Measurements from ENCODE around the gene MAP2K7.
"Not testable (repeated sequence)": the region's sequence is repeated elsewhere in the genome, so short reads cannot be mapped to it uniquely, and the experiment has no call there.

MAP2K7 gene

DNA sequence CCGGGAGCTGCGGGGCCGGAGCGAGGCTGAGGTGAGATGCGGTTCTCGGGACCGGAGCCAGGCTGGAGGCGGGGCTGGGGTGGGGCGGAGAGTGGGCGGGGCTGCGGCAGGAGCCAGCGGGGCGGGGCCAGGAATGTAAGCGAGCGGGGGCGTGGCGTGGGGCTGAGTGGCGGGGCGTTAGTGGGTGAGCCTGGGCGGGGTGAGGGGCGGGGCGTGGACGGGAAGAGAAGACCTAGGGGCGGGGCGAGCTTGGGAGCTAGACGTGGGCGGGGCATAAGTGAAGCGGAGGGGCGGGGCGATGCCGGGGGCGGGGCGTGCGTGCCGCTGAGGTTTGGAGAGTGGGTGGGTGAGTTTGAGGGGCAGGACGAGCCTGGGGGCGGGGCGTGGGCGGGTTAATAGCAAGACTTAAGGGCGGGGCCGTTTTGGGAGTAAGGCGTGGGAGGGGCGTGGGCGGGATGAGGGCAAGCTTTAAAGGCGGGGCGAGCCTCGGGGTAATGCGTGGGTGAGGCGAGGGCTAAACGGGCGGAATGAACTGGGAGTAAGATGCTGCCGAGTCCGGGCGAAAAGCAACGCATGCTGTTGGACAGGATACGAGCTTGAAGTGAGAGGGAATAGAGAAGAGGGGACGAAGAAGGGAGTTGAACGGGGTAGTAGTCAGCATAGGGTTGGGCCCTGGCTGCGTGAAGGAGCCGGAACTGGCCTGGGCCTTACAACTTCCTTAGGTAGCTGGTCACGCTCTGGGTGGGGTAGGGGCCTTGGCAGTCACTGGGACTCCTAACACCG, 17.0 kb downstream of the MAP2K7 start:
- peak; percentile 99 for DNase-seq (ENCODE audit: low read depth)

DNA sequence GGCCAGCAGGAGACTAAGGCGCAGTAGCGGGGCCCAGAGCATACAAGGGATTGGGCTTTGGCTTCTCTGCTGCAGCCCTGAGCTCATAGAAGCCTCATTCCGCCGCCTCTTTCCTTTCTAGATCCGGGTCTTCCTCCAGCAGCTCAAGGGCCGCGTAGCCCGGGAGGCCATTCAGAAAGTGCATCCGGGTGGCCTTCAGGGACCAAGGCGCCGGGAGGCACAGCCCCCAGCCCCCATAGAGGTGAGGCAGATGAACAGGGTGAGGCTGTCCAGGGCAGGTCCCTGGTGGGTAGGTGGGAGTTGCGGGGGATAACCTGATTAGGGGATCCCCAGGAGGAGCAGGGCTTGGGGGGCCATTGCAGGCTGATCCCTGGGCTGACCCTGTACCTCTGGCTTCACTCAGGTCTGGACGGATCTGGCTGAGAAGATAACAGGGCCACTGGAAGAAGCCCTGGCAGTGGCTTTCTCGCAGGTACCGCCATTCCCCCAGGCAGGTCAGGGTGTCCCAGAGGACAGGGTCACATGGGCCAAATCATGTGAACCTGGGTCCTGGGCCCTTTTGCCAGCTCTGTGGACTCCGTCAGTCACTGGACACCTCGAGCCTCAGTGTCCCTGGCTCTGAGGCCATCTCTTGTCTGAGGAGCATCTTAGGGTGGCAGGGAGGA, 17.8 kb downstream of the MAP2K7 start:
- no peak for DNase-seq (ENCODE audit: low read depth)

DNA sequence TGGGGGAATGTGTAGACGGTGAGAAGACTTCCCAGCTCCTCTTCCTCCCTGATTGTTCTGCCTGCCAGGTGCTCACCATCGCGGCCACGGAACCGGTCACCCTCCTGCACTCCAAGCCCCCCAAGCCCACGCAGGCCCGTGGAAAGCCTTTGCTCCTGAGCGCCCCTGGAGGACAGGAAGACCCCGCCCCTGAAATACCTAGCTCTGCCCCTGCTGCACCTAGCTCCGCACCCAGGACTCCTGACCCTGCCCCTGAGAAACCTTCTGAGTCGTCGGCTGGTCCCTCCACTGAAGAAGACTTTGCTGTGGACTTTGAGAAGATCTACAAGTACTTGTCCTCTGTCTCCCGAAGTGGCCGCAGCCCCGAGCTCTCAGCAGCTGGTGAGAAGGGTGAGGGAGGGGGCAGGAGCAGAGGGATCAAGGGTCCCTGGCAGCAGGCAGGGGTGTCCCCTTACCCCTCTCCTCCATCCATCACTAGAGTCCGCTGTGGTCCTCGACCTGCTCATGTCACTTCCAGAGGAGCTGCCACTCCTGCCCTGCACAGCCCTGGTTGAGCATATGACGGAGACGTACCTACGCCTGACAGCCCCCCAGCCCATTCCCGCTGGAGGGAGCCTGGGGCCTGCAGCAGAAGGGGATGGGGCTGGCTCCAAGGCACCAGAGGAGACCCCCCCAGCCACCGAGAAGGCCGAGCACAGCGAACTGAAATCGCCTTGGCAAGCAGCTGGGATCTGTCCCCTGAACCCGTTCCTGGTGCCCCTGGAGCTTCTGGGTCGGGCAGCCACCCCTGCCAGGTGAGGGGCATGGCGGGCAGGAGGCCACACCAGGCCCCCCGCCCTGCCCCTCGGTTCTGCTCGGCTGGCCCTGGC, 18.5 kb downstream of the MAP2K7 start:
- no peak for DNase-seq (ENCODE audit: low read depth)

DNA sequence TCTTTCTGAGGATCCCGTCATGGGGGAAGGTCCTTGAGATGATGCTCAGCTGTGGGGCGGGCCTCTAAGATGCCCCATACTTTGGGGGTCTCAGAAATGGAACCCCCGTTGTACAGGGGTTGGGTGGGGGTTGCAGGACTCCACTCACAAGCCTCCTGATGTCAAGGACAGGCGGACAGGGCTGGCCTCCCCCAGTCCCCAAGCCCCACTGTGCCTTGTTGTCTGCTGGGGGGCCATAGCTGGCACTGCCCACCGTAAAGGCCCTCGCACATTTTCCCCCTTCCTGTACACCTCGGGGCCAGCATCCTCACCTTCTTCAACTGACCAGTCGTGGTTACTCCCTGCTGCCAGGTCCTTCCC, 19.1 kb downstream of the MAP2K7 start:
- DNase-seq (ENCODE audit: low read depth), result no peak

DNA sequence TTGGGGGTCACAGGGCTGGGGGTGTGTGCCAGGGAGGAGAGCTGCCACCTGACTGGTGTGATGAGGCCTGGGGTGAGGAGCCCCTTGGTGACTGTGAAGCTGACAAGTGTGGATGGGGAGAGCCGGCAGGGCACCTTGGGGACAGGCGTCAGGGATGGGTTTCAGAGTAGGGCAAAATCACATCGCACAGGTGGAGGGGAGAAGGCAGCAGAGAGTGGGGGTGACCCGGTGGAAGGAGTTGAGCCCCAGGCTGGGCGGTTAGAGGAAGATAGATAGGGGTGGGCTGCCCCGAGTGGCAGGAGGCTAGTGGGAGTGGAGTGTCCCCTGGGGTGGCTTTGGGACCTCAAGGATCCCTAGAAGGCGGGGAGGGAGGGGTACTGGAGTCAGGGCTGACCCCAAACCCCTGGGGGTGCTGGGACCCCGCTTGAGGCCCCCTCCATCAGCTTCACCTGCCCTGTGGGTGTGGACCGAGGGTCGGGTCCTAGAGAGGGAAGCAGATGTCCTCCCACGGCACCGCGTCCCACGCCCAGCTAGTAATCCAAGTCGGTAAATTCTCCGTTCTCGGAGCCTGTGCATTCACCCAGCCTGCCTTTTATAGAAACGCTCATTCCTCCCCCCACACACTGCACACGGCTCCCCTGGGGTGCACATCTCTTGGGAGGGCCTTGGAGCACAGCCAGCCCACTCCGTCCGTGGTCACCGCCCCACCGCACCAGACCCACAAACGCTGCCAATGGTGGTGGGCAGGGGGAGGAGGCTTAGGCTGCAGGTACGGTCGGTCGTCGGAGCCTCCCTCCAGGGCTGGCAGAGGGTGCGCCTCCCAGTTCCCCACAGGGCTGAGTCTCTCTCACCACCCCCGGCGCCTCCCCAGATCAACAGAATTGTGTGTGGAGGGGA, 19.9 kb downstream of the MAP2K7 start:
- no peak for DNase-seq (ENCODE audit: low read depth)

DNA sequence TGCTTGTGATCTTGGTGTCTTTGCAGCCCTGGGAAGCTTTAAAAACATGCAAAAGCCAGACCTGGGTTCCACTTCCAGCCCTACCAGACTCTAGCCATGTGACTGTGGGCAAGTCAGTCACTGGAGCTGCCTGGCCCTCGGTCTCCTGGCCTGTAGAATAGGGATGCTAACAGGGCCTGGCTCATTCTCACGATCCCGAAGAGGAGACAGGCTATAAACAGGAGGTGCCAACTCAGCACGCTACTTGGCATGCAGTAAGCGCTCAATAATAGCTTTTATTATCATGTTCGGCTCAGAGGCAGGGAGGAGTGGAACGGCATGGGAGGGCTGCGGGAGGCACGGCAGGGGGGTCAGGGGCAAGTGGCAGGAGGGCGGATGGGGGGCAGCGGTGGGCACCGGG, 20.6 kb downstream of the MAP2K7 start:
- no peak for DNase-seq (ENCODE audit: low read depth)

DNA sequence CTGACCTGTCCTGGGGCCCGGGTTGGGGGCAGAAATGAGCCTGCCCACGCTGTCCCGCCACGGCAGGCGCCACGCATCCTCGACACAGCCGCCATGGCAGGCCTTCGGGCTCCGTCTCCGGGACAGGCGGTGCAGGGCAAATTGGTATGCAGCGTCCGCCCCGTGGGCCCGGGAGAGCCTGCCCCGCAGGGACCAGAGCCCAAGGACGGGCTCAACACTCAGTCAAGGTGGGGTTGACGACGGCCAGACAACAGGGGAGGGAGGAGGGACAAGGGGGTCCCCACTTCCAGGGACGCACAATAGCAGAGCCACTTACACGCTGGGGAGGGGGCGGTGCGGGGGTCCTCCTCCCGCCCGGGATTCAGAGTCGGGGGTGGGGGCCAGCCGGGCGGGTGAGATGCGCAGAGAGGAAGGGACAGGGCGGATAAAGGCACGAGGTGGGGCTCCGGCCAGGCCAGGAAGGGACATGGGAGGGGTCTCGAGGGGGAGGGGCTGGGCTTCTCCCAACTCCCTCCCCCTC, 21.0 kb downstream of the MAP2K7 start:
- no peak for DNase-seq (ENCODE audit: low read depth)

DNA sequence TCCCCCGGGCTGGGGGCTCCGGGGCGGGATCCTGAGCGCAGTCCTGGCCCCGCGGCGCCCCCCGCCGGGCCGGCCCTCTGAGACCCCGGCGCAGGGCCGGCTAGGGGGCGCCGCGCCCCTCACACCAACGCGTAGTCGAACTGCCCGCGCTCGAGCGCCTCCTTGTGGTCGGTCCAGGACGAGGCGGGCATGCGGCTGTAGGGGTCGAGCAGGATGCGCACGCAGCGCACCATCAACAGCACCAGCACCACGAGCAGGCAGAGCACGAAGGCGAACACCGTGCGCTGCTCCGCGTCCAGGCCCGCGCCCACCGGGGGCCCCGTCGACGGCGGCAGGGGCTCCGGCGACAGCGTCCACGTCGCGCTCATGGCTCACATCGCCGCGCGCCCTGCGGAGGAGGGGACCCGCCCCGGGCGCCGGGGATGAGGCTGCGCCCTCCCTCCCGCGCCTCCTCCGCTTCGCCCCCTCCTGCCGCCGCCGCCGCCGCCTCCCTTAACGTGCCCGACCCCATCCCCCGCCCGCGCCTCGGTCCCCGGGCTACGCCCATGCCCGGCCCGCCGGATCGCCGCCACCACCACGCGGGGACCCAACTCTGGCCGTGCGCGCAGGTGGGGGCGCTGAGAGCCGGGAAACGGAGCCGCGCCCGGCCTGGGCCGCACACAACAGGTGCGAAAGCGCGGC, 21.6 kb downstream of the MAP2K7 start:
- DNase-seq (ENCODE audit: low read depth), result peak; percentile 68

DNA sequence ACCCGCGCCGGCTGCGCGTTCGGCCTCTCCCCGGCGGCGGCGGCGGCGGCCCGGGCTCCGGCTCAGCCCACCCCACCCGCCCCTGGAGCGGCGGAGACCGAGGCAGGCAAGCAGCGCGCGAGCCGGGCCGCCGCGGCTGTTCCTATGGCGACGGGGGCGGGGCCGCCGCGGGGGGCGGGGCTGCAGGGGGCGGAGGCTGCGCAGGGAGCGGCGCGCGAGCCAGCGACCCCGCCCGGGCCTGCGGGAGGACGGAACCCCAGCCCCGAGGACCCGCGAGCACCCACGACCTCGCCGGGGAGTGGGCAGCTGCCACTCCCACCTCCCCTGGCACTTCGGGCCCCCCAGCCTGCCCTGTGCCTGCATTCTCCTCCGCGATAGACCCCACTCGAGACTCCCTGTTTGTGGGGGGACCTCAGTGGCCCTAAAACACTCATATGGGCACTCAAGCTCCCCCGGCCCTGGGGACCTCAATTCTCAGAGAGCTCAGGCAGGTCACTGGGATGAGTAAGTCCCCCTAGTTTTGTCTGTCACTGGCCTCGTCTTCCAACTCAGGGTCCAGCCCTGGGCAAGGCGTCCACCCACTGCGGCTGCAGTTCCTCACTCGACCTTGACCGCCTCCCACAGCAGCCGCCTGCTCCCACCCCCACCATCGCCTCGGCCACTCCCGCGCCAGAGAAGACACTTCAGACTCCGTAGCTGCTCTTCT, 22.5 kb downstream of the MAP2K7 start, which contains the start of gene CTXN1:
TSS of gene CTXN1 (minus strand) at position 115 of the 706 bp plus-strand sequence. CDS start 597 bp downstream, outside the sequence.
- DNase-seq (ENCODE audit: low read depth), result peak; percentile 58

DNA sequence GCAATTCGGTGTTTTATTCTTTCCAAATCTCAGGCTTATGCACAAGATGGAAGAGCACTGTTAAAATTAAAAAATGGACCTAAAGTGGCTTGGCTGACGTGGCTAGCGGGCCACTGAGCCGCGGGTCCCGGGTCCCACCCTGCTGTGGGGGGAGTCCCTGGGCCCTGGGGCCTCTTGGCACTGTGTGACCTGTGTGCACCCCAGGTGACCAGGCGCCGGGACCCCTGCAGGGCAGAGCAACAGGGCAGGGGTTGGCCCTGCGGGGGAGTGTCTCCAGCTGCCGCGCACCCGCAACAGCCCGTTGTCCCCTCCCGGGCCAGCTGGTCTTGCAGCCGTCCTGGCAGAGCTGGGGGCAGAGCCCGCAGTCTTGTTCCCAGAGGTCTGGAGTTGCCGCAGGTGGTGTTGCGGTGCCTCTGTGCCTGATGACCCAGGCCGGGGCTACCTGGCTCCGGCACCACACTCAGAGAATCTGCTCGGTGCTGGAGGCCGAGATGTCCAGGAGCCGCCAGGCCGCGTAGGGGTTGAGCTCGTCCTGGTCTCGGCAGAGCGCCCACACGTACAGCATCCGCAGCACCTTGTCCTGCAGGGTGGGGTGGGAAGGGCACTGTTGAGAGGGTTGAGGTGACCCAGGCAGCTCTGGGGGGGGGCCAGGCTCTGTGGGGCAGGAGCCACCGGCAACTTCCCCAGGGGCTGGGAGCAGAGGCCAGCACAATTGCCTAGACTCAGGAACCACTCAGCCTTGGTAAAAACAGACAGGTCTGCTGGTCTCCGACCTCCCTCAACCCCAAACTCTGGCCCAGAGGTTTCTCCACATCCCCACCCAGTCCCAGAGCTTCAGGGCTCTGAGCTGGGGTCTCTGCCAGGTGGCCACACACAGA, 23.3 kb downstream of the MAP2K7 start:
- no peak for DNase-seq (ENCODE audit: low read depth)

DNA sequence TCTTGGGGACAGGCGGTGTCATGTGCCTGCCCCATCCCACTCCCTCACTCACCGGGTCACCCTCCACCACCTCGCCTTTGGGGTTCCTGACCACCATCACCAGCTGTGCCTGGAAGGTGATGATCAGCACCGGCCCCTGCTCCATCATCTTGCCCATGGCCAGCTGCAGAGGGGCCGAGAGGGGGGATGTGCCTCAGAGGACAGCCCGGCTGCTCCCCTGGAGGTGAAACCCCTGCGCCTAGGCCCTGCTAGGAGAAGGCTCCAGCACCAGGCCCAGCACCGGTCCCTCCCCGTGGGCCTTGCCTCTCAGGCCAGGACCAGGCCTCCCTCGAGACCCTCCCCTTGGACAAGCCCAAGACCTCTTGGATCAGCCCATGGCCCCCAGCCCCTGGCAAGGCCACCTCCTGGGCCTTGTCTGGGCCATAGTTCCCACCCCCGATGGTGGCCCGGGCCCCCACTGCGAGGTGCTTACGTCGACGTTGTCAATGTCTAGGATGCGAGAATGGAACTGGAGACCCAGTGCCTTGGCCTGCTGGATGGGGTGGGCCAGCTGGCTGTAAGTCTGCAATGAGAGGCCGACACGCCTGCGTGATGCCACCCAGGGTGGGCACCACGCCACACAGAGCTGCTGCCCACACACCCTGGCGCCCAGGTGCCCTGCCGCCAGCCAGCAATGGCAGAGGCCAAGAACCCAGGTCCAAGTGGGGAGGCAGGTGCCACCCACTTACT, 24.1 kb downstream of the MAP2K7 start:
- no peak for DNase-seq (ENCODE audit: low read depth)

DNA sequence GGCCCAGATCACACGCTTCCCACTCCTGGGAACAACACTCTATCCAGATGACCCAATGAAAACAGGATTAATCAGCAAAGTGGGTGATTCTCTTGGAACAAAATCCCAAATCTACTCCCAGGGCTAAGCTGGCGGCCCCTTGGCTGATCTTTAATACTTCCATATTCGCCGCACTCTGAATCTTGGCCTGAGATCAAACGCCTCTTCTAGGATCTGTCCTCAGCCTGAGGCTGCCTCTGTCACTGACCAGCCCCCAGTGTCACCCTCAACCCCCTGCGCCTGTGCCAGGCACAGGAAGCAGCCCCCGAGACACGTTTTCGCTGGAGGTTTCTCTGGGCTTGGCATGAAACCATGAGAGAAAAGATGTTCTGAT, 24.6 kb downstream of the MAP2K7 start:
- no peak for DNase-seq (ENCODE audit: low read depth)

DNA sequence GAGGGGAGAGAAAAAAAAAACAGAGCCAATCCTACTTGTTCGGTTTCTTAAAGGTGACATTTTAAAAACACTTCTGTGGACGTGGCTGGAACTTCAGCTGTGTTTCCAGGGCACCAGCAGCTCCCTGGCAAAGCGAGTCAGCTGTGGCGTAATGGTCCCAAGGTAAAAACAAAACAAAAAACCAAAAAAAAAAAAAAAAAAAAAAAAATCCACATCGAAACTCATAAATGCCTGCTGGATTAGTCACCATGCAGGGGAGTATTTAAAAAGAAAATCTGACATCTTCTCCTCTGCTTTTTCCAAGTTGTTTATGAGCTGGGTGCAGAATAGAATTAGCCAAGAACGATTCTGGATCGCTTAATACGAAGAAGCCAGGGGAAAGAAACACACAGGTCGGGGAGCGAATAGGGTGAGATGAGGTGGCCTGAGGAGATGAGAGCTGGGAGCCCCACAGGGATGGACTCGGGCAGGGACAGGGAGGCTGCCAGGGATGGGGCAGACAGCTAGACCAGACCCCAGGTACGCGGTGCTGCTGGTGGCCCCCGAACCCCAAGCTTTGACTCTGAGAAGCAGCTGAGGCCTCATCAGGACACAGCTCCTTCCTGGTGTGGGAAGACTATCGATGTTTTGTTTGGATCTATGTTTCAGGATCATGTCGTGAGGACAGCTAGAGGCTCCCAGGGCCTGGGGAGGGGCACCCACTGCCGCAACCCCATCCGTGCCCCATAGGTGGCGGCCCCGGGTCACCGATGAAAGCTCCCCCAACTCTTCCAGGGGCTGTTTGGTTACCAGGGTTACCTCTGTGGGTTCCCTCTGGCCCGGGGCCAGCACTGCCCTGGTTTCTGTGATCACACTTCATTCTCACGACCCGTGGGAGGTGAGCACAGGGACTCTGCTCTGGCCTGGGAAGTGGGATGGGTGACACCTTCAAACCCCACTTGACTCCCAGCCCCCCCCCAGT, 25.3 kb downstream of the MAP2K7 start:
- peak; percentile 67 for DNase-seq (ENCODE audit: low read depth)

DNA sequence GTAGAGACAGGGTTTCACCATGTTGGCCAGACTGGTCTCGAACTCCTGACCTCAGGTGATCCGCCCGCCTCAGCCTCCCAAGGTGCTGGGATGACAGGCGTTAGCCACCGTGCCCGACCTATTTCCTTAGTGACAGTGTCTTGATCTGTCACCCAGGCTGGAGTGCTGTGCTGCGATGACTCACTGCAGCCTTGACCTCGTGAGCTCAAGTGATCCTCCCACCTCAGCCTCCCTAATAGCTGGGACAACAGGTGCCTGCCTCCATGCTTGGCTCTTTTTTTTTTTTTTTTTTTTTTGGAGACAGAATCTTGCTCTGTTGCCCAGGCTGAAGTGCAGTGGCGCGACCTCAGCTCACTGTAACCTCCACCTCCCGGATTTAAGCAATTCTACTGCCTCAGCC, 26.4 kb downstream of the MAP2K7 start:
- DNase-seq (ENCODE audit: low read depth), result not testable (repeated sequence)

DNA sequence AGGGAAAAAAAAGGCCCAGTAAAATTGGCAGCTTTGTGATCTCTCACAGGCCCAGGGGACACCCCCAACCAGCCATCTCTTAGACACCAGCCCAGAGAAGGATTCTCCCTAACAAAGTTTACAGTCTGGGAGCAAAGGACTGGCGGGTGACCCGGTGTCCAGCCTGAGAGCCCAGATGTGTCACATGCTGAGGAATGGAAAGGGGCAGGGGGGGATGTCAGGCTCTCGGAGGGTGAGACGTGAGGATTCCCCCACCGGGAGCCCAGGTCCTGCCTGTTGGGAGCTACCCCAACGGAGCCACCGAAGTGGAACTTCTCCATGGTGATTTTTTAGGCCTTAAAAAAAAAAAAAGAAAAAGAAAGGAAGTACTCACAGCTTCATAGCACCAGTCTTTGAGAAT, 27.1 kb downstream of the MAP2K7 start:
- DNase-seq (ENCODE audit: low read depth), result no peak

DNA sequence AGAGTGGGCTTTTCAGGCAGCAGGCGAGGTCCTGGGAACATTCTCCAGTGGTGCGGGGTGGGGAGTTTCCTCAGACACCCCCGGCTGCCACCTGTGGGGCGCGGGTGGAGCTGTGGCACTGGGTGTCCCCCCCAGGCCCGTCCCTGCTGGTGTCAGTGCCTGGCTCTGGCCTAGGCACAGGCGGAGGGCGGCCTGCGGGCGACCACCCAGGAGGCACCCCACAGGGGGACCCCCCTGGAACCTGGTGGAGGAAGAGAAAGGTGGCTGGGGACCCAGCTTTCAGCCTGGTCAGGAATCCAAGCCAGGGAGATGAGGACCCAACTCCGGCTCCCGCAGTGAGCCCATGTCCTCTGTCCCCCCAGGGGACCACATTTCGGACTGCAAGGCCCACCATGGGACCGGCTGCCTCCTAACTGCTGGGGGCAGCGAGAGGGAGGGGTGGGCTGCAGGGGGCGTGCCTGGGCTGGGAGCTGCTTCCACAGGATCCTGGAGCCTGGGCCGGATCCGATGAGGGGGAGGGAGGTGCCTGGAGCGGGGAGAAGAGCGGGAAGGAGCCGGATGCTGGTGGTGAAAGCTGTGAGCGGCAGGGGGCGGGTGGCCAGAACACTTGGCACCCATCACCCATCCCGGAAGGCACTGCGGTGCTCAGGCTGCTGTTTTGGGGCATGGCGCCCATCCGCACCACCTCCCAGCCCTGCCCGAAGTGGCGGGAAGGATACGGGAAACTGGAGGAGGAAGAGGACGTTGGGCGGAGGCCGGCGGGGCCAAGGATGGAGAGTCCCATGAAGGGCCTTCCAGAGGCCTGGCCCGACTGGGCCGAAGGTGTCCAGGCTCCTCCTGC, 27.8 kb downstream of the MAP2K7 start:
- DNase-seq (ENCODE audit: low read depth), result no peak
